Esophagus (tissue), 2 donors: ENCODE data around the gene ZFHX2. TPM values are rescaled to one million over a fixed set of nuclear protein-coding genes. Genes with fewer than 3 reads are reported as not detected.

Experiments used
- H3K27ac ChIP-seq, 2 donors: one replicate each; pipeline ENCODE4 v1.5.1; 2013; ENCODE audit warnings: low read depth in 2 of 2, mild to moderate bottlenecking in 2 of 2, inconsistent platforms in 1 of 2, low read length in 1 of 2, moderate library complexity in 1 of 2
- H3K27me3 ChIP-seq, 2 donors: one replicate each; pipeline ENCODE4 v1.6.1; 2013; ENCODE audit warnings: low read length in 2 of 2, control low read depth in 1 of 2, mild to moderate bottlenecking in 1 of 2; ENCODE audit not compliant: insufficient read depth in 2 of 2, control insufficient read depth in 1 of 2
- H3K36me3 ChIP-seq, 2 donors: one replicate each; pipeline ENCODE4 v1.6.1; 2013; ENCODE audit warnings: low read length in 1 of 2; ENCODE audit not compliant: control insufficient read depth in 2 of 2, insufficient read depth in 2 of 2
- H3K4me1 ChIP-seq, 2 donors: one replicate each; pipeline ENCODE4 v1.6.1; 2013; ENCODE audit warnings: low read length in 1 of 2; ENCODE audit not compliant: control insufficient read depth in 2 of 2, insufficient read depth in 2 of 2
- H3K4me3 ChIP-seq, 2 donors: one replicate each; pipeline ENCODE4 v1.5.1; 2013; ENCODE audit warnings: low read length in 2 of 2, mild to moderate bottlenecking in 2 of 2, low read depth in 1 of 2, moderate library complexity in 1 of 2
- H3K9me3 ChIP-seq, 2 donors: one replicate each; pipeline ENCODE4 v1.6.1; 2013; ENCODE audit warnings: mild to moderate bottlenecking in 2 of 2, low read depth in 1 of 2, low read length in 1 of 2, moderate library complexity in 1 of 2; ENCODE audit not compliant: control insufficient read depth in 2 of 2, insufficient read depth in 1 of 2
- WGBS, 2 donors: extraction: QIAGEN DNeasy Blood & Tissue Kit; methylation state at CpG; one replicate each; pipeline ENCODE4 v1.1.7; 2013; 5-methylcytosine and 5-hydroxymethylcytosine counted together
- polyA plus RNA-seq, 2 donors: library from polyadenylated mRNA; stranded (reverse); fragments of 200-250 nt; gene quantifications; one replicate each; pipeline ENCODE4 v1.2.3, GENCODE V29; 2013
- donor health status: healthy with polysubstance abuse.
- donor health status: Bipolar disorder and iron deficiency.

ZFHX2 gene
- polyA plus RNA-seq, 2 donors: 0.12 to 0.59 TPM

DNA sequence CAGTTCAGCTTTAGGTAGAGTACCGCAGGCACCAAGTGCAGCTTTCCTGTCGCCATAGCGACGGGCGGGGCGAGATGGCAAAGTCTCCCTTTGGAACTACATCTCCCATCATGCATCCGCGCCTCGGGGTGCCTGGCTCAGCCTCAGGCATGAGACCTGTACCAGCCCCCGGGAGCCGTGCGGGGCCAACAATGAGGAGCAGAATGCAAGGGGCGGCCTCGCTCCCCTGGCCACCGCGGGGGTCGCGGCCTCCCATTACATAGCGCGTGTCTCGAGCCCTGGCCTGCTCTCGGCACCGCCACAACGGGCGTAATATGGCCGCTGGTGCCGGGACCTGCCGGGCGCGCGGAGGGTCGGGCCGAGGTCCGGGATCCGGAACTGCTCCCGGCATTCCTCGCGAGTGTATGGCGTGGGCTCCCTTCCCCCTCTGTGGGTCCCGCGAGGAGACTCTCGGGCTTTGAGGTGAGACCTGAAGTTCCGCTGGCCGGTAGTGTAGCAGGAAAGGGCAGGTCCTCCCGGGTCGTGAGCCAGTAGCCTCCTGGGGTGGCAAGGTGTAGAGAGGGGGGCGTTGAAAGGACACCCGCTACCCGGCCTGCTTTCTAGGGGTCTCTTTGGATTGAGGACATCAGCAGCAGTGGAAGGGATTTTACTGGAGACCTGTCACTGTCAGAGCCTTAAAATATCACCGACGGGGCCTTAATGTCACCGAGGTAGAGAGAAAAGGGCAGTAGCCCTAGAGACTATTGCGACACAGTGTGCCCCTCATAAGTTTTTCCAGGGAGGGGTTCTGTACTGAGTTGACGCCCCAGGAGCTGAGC is 4.5 kb upstream of the ZFHX2 start, which contains the start of gene THTPA:
Gene THTPA, plus strand, starts transcription at position 390 of the 818 bp plus-strand sequence. CDS start 487 bp downstream, outside the sequence.
- 1% methylated on average over 54 of the region's 54 CpGs for WGBS, 2 donors
- Histone ChIP-seq H3K4me1 (peaks cover 2 to 4% of the 10 kb centered on the region in 2 donors), H3K9me3 (no peaks in the 10 kb centered on the region), H3K27ac (peak within 1 kb of the TSS; percentile 97 to 98), H3K4me3 (peak within 1 kb of the TSS; percentile 97 to 98), H3K36me3 (peaks cover 5 to 11% of the 10 kb centered on the region in 2 donors), H3K27me3 (no peaks in the 10 kb centered on the region)

DNA sequence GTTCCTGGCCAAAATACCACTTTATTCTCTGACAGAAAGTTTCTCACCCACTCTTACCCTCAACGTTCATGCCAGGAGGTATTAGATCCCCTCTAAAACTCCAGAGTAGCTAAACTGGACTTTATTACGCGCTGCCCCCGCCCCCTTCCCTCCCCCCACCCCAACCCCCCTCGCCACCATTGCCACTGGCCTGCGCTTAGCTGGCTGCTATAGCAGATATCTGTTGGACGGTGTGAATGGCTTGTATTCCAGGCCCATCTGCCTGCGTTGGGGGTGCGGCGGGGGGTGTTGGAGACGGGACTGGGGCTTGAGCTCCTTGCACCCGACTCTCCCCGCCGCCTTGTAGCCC is 3.9 kb upstream of the ZFHX2 start:
- H3K27me3 ChIP-seq: no peaks in the 10 kb centered on the region
- WGBS, 2 donors: 2 to 3% methylated on average over 14 of the region's 14 CpGs
- no peaks in the 10 kb centered on the region for H3K9me3 ChIP-seq
- H3K36me3 ChIP-seq: peaks cover 2 to 9% of the 10 kb centered on the region in 2 donors
- H3K4me3 ChIP-seq: peak overlapping the region; percentile 97 to 98
- peaks cover 2 to 7% of the 10 kb centered on the region in 2 donors for H3K4me1 ChIP-seq
- H3K27ac ChIP-seq: peak overlapping the region; percentile 97 to 98

DNA sequence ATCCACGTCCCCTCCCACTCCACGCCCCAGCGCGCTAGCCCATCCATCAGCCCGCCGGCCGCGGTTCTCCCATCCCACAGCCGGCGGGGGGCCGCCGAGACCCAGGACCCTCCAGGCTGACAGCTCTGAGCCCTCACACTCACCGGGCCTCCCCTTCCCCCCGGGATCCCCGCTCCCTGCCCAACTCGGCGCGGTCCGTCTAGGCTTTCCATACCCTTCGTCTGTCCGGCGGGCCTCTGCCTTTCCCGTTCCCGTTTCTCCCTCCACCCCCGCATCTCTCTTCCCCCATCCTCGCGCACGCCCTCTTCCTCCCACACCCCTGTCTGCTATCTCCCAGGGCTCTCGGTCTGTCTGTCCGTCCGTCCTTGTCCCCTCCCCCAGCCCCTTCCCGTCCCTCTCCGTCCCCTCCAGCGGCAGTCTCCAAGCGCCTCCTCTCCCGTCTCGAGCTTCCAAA is 726 bp downstream of the ZFHX2 start:
- H3K4me1 ChIP-seq: peaks cover 0 to 6% of the 10 kb centered on the region in 2 donors
- H3K4me3 ChIP-seq: peak overlapping the region; percentile 48 to 61
- no peaks in the 10 kb centered on the region for H3K9me3 ChIP-seq
- WGBS, 2 donors: 2 to 3% methylated on average over 30 to 37 of the region's 37 CpGs
- H3K27me3 ChIP-seq: no peaks in the 10 kb centered on the region
- no peak overlapping the region for H3K27ac ChIP-seq
- H3K36me3 ChIP-seq: no peaks in the 10 kb centered on the region

DNA sequence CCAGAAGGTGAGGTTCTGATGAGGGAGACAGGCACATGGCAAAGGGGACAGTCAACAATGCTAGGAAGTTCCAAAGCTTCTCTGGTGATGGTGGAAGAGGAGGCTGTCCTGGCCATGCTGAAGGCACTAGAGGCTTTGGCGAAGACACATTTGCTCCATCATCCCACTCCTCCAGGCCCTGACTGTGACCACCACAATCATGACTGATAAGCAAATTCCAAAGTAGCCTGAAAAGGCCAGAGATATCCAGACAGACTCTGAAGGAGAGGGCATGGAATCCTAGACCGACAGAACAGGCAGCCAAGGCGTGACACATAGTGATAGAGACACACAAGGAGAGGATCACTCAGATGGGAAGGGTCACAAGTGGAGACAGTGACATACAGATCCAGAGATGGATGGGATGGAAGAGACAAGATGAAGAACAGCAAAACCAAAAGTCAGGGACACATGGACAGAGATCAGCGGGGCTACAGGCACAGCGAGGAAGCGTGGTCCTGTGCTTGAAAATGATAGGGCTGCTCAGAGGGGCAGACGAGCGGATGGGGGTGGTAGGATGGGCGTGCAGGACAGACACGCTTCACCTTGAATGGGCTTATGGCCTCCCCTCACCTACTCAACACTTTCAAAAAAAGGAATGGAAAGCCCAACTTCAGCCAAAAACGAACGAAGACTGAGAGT is 1.3 kb downstream of the ZFHX2 start:
- no peaks in the 10 kb centered on the region for H3K9me3 ChIP-seq
- WGBS, 2 donors: 51 to 59% methylated on average over 12 of the region's 12 CpGs

DNA sequence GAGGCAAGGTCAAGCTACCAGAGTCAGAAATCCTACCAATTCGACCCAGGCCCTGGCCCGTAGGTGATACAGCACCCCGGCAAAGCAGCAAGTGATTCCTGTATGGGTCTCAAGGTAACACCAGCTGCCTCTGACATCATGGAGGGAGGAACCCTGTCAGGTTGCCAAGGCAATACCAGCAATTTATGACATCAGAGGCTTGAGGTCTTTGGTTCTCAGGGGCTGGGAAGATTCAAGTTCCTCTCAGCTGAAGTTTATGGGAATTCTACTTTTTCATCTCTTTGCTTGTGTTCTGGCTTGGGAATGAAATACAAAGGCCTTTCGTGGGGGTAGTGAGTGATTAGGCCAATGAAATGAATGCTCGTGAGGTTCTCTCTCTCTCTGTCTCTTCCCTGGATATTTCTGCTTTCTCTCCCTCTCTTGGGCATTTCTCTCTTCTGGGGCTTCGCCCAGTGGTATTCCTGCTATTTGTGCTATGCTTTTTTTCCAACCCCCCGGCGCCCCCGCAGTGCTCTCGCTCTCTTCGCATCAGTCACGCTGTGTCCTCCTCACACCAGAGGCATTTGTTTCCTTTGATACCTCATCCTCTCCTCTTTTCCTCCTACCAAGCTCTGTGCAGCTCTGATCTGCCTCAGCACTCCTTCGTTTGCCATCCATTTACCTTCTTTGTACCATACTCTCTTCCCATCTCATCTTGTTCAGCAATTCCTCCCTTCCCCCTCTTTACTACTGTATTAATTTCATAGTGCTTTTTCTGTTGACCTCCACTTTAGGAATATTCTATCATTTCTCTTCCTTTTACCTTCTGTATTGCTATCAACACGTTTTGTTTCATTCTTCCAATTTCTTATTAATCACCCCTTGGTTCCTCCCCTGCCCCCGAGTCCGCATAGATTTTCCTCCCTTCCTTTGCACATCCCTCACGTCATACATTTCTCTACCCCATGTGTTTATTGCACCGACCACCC is 2.9 kb downstream of the ZFHX2 start:
- no peaks in the 10 kb centered on the region for H3K36me3 ChIP-seq
- no peak overlapping the region for H3K27ac ChIP-seq
- H3K4me3 ChIP-seq: no peak overlapping the region
- no peaks in the 10 kb centered on the region for H3K27me3 ChIP-seq
- H3K9me3 ChIP-seq: no peaks in the 10 kb centered on the region
- peaks cover 0 to 6% of the 10 kb centered on the region in 2 donors for H3K4me1 ChIP-seq
- 67 to 72% methylated on average over 18 of the region's 18 CpGs for WGBS, 2 donors

More for the DNA sequence above, 1.3 kb downstream of the ZFHX2 start:
- Histone ChIP-seq H3K36me3 (no peaks in the 10 kb centered on the region), H3K4me1 (peaks cover 0 to 6% of the 10 kb centered on the region in 2 donors), H3K27ac (no peak overlapping the region), H3K27me3 (no peaks in the 10 kb centered on the region), H3K4me3 (peak overlapping the region; percentile 48 to 61)

DNA sequence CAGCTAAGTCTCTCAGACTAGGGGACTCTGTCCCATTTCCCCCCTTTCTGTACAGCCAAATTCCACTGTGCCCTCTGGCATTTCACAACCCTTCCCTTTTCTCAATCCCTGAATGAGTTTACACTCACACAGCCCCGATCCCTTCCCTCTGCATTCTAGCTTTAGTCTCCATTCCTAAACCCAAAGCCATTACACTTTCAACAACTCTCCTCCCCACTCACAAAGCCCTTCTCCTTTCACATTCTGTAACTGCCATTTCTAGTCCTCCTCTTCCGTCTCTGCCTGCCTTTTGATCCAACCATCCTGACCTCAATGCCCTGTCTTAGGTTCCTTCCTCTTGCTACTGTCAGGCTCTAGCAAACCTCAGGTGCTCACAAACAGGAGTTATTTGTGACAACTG is 3.6 kb downstream of the ZFHX2 start:
- WGBS, 2 donors: 79 to 81% methylated on average over 2 of the region's 2 CpGs
- H3K36me3 ChIP-seq: no peaks in the 10 kb centered on the region
- no peaks in the 10 kb centered on the region for H3K27me3 ChIP-seq
- H3K4me3 ChIP-seq: no peak overlapping the region
- H3K9me3 ChIP-seq: no peaks in the 10 kb centered on the region
- H3K4me1 ChIP-seq: peaks cover 0 to 6% of the 10 kb centered on the region in 2 donors
- H3K27ac ChIP-seq: no peak overlapping the region

DNA sequence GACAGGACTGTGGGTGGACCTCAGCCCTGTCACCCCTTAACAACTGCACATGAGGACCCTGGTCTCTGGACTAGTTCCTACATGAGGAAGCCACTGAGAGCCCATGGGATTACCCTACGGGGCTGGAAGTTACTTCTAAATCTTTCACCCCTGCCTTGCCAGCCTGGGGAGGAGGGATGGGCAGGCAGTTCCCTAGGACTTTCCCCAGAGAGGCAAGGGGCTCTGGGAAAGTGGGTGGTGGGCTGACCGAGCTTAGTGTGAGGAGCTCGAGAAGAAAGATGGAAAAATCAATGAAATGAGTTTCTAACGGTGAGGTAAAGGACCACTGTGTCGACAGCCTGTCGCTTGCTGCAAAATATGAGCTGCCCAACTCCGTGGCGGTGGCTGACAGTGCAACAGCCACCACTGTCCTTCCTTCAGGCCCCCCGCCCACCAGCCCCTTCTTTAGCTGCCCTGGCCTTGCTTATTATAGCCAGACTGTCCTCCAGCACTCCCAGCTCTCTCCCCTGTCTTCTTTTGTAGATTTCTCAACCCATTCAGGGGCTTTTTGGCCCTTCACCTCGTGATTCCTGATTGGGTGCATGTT is 5.0 kb downstream of the ZFHX2 start:
- Histone ChIP-seq H3K4me1 (peaks cover 0 to 6% of the 10 kb centered on the region in 2 donors), H3K36me3 (no peaks in the 10 kb centered on the region), H3K9me3 (no peaks in the 10 kb centered on the region), H3K4me3 (no peak overlapping the region), H3K27ac (no peak overlapping the region), H3K27me3 (no peaks in the 10 kb centered on the region)
- 76 to 78% methylated on average over 10 of the region's 10 CpGs for WGBS, 2 donors

DNA sequence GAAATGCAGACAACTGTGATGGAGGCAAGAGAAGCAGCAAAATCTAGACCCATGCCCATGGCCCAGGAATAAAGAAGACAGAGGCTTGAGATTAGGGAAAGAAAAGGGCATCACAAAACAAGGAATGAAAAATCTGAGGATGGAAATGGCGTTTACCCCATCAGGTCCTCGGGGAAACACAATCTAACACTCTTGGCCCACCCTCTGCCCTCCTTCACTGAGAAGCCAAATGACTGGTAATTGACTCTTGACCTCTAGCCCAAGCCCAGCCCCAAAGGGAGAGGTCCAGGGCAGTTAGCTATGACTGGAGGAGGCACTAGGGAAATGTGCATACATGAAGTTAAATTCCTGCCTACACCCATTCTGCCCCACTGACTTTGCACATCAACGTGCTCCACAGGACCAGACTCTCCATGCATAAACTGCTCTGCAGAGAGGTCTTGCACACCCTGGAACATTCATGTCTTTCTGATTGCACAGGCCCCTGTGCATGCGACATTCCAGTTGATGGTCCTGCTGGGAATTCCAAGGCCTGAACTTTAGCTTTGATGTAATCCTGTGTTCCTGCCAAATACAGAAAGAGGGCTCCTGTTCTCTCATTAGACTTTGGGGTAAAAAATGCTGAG is 5.7 kb downstream of the ZFHX2 start:
- H3K9me3 ChIP-seq: no peaks in the 10 kb centered on the region
- H3K4me3 ChIP-seq: no peak overlapping the region
- H3K27ac ChIP-seq: no peak overlapping the region
- H3K4me1 ChIP-seq: peaks cover 0 to 6% of the 10 kb centered on the region in 2 donors
- H3K36me3 ChIP-seq: no peaks in the 10 kb centered on the region
- H3K27me3 ChIP-seq: no peaks in the 10 kb centered on the region
- WGBS, 2 donors: 80 to 91% methylated on average over 4 of the region's 4 CpGs
